ENCODE data around the gene GPR101.

GRCh38 chrX:137044893-137045292, 11.1 kb upstream of the GPR101 start:
- TF ChIP-seq POLR2A (IDR thresholded peaks at IDR 0.05) (no peak), CTCF (IDR thresholded peaks at IDR 0.05) (no peak)
